Neural cell (in vitro differentiated cells): ENCODE results near the gene GPSM3. TPM values are rescaled to one million over a fixed set of nuclear protein-coding genes. Genes with fewer than 3 reads are reported as not detected.

Source experiments
- H2AFZ ChIP-seq: fragments of 200-600, 300-800 bp; sonication (generic), shearing (Covaris generic); 2 replicates; pipeline ENCODE4 v1.6.0; 2014; ENCODE audit warnings: low read depth, mild to moderate bottlenecking, antibody characterized with exemption, low read length, moderate library complexity
- H3F3A ChIP-seq: fragments of 200-600 bp; shearing (Covaris generic); 2 replicates; pipeline ENCODE4 v1.6.1; 2016; ENCODE audit warnings: mild to moderate bottlenecking, moderate library complexity, mixed read lengths, antibody characterized with exemption, low read length; ENCODE audit not compliant: insufficient read depth, poor library complexity, severe bottlenecking
- H3K27ac ChIP-seq: fragments of 200-600, 300-800 bp; sonication (generic), shearing (Covaris generic); 2 replicates; pipeline ENCODE4 v1.5.1; 2014; ENCODE audit warnings: mild to moderate bottlenecking, low read length, moderate library complexity
- H3K27me3 ChIP-seq: fragments of 300-800, 200-600 bp; sonication (generic), shearing (Covaris generic); 2 replicates; pipeline ENCODE4 v1.6.0; 2014; ENCODE audit warnings: mild to moderate bottlenecking, low read depth, low read length, moderate library complexity; ENCODE audit not compliant: insufficient read depth
- H3K36me3 ChIP-seq: fragments of 300-800, 200-600 bp; sonication (generic), shearing (Covaris generic); 2 replicates; pipeline ENCODE4 v1.5.1; 2014; ENCODE audit warnings: mild to moderate bottlenecking, antibody characterized with exemption, low read length, moderate library complexity; ENCODE audit not compliant: insufficient read depth
- H3K4me2 ChIP-seq: fragments of 300-800, 200-600 bp; sonication (generic), shearing (Covaris generic); 2 replicates; pipeline ENCODE4 v1.6.0; 2014; ENCODE audit warnings: mild to moderate bottlenecking, low read length
- H3K4me3 ChIP-seq: fragments of 300-800, 200-600 bp; sonication (generic), shearing (Covaris generic); 2 replicates; pipeline ENCODE4 v1.5.1; 2014; ENCODE audit warnings: mild to moderate bottlenecking, low read length, moderate library complexity
- H3K79me2 ChIP-seq: fragments of 200-600 bp; shearing (Covaris generic); replicated peaks from 2 replicates; pipeline ENCODE4 v1.6.0; 2014; ENCODE audit warnings: mild to moderate bottlenecking, low read length, moderate library complexity; ENCODE audit not compliant: insufficient read depth
- H3K9ac ChIP-seq: fragments of 300-800, 200-600 bp; sonication (generic), shearing (Covaris generic); 2 replicates; pipeline ENCODE4 v1.6.1; 2016; ENCODE audit warnings: mild to moderate bottlenecking, low read length, mixed read lengths
- H3K9me2 ChIP-seq: fragments of 200-600 bp; shearing (Covaris generic); 2 replicates; pipeline ENCODE4 v1.6.1; 2016; ENCODE audit warnings: mild to moderate bottlenecking, low read length, mixed read lengths; ENCODE audit not compliant: insufficient read depth
- H3K9me3 ChIP-seq: fragments of 200-600, 300-800 bp; sonication (generic), shearing (Covaris generic); 2 replicates; pipeline ENCODE4 v1.6.1; 2016; ENCODE audit warnings: mild to moderate bottlenecking, mixed run types, low read length, moderate library complexity, mixed read lengths
- H4K20me1 ChIP-seq: fragments of 200-600 bp; shearing (Covaris generic); 2 replicates; pipeline ENCODE4 v1.6.1; 2016; ENCODE audit warnings: mild to moderate bottlenecking, mixed run types; ENCODE audit not compliant: insufficient read depth
- EP300 ChIP-seq: fragments of 450-650 bp; conservative IDR thresholded peaks from 2 replicates; pipeline ENCODE4 v1.6.1; 2014; ENCODE audit warnings: antibody characterized with exemption, mild to moderate bottlenecking, moderate library complexity; ENCODE audit not compliant: poor library complexity, severe bottlenecking
- EZH2 ChIP-seq: fragments of 200-600, 300-800 bp; shearing (Covaris generic), sonication (generic); IDR thresholded peaks from 2 replicates; pipeline ENCODE4 v1.6.1; 2014; ENCODE audit warnings: antibody characterized with exemption, low read length, borderline replicate concordance, mild to moderate bottlenecking; ENCODE audit not compliant: insufficient read depth, poor library complexity, severe bottlenecking
- MXI1 ChIP-seq: fragments of 450-650 bp; conservative IDR thresholded peaks from 2 replicates; pipeline ENCODE4 v1.6.1; 2014; ENCODE audit warnings: antibody characterized with exemption, mild to moderate bottlenecking; ENCODE audit not compliant: poor library complexity, severe bottlenecking
- POLR2AphosphoS5 ChIP-seq: IDR thresholded peaks from 2 replicates; pipeline ENCODE4 v1.6.1; 2012
- RAD21 ChIP-seq: fragments of 450-650 bp; conservative IDR thresholded peaks from 2 replicates; pipeline ENCODE4 v1.6.1; 2014; ENCODE audit warnings: antibody characterized with exemption, mild to moderate bottlenecking, moderate library complexity
- SMC3 ChIP-seq: fragments of 450-650 bp; conservative IDR thresholded peaks from 2 replicates; pipeline ENCODE4 v1.6.1; 2014; ENCODE audit warnings: antibody characterized with exemption, mild to moderate bottlenecking, moderate library complexity; ENCODE audit not compliant: poor library complexity
- TAF1 ChIP-seq: IDR thresholded peaks from 2 replicates; pipeline ENCODE4 v1.6.1; 2012; ENCODE audit warnings: low read depth
- polyA plus RNA-seq: library from polyadenylated mRNA; depleted of rRNA; stranded (reverse); fragments of >200 nt; gene quantifications from 2 replicates; pipeline ENCODE4 v1.2.3, GENCODE V29; 2014
- TF ChIP-seq, protein P1 (sequence below): fragments of 450-650 bp; IDR thresholded peaks from 2 replicates; pipeline ENCODE4 v1.5.1; 2014; ENCODE audit warnings: antibody characterized with exemption, mild to moderate bottlenecking, moderate library complexity; ENCODE audit not compliant: poor library complexity, severe bottlenecking
- TF ChIP-seq, protein P2 (sequence below): IDR thresholded peaks from 2 replicates; pipeline ENCODE4 v1.6.1; 2012; ENCODE audit warnings: borderline replicate concordance

GPSM3 gene
- polyA plus RNA-seq, 1 donor from 2014 or later, result 1.2 TPM

DNA sequence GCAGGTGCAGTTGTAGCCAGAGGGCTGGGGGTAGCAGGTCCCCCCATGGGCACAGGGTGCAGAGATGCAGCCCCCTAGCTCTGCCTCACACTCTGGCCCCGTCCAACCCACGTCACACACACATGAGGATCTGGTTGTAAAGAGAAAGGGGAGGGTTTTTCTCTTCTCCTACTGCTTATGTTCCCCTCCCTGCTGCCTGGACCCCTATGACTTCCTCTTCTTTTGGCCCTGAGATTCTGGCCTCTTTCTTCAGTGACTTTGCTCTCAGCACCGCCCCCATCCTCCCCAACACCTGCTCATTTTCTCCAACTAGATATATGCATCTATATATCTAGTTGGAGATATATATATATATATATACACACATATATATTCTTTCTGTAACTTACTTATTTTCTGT is 21.7 kb upstream of the GPSM3 start:
- TF ChIP-seq, protein P1, sequence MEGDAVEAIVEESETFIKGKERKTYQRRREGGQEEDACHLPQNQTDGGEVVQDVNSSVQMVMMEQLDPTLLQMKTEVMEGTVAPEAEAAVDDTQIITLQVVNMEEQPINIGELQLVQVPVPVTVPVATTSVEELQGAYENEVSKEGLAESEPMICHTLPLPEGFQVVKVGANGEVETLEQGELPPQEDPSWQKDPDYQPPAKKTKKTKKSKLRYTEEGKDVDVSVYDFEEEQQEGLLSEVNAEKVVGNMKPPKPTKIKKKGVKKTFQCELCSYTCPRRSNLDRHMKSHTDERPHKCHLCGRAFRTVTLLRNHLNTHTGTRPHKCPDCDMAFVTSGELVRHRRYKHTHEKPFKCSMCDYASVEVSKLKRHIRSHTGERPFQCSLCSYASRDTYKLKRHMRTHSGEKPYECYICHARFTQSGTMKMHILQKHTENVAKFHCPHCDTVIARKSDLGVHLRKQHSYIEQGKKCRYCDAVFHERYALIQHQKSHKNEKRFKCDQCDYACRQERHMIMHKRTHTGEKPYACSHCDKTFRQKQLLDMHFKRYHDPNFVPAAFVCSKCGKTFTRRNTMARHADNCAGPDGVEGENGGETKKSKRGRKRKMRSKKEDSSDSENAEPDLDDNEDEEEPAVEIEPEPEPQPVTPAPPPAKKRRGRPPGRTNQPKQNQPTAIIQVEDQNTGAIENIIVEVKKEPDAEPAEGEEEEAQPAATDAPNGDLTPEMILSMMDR, result no peak
- TF ChIP-seq SMC3 (no peak), RAD21 (no peak), MXI1 (no peak), TAF1 (no peak), EP300 (no peak), EZH2 (no peak), POLR2AphosphoS5 (no peak)
- TF ChIP-seq, protein P2, sequence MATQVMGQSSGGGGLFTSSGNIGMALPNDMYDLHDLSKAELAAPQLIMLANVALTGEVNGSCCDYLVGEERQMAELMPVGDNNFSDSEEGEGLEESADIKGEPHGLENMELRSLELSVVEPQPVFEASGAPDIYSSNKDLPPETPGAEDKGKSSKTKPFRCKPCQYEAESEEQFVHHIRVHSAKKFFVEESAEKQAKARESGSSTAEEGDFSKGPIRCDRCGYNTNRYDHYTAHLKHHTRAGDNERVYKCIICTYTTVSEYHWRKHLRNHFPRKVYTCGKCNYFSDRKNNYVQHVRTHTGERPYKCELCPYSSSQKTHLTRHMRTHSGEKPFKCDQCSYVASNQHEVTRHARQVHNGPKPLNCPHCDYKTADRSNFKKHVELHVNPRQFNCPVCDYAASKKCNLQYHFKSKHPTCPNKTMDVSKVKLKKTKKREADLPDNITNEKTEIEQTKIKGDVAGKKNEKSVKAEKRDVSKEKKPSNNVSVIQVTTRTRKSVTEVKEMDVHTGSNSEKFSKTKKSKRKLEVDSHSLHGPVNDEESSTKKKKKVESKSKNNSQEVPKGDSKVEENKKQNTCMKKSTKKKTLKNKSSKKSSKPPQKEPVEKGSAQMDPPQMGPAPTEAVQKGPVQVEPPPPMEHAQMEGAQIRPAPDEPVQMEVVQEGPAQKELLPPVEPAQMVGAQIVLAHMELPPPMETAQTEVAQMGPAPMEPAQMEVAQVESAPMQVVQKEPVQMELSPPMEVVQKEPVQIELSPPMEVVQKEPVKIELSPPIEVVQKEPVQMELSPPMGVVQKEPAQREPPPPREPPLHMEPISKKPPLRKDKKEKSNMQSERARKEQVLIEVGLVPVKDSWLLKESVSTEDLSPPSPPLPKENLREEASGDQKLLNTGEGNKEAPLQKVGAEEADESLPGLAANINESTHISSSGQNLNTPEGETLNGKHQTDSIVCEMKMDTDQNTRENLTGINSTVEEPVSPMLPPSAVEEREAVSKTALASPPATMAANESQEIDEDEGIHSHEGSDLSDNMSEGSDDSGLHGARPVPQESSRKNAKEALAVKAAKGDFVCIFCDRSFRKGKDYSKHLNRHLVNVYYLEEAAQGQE, result no peak
- no peak overlapping the region for H3K4me3 ChIP-seq
- H3K9me2 ChIP-seq, result no peaks in the 10 kb centered on the region
- no peaks in the 10 kb centered on the region for H3K9me3 ChIP-seq
- no peak overlapping the region for H3K9ac ChIP-seq
- no peaks in the 10 kb centered on the region for H3K36me3 ChIP-seq
- no peak overlapping the region for H2AFZ ChIP-seq
- H3K27me3 ChIP-seq, result no peaks in the 10 kb centered on the region
- H3F3A ChIP-seq, result no peaks in the 10 kb centered on the region
- no peaks in the 10 kb centered on the region for H3K79me2 ChIP-seq
- no peaks in the 10 kb centered on the region for H4K20me1 ChIP-seq
- H3K4me2 ChIP-seq, result no peak overlapping the region
- H3K27ac ChIP-seq, result no peak overlapping the region

DNA sequence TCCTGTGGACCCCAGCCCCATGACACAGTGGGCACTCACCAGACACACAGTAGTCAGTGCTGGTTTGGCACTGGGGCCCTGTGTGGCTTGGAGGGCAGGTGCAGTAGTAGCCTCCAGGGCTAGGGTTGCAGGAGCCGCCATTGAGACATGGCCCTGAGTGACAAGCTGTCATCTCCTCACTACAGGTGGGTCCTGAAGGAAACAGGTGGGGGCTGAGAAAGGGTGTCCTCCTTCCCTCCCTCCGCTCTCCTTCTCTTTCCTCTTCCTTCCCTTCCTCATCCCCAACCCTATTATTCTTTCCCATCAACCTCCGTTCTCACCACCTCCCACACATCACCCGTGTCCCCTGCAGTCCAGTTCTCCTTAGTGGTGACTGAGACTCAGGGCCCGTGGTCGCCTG is 21.2 kb upstream of the GPSM3 start:
- Histone ChIP-seq H3K9me3 (no peaks in the 10 kb centered on the region), H3K27me3 (no peaks in the 10 kb centered on the region), H3K9ac (no peak overlapping the region), H3K4me3 (no peak overlapping the region), H3K27ac (no peak overlapping the region), H3F3A (no peaks in the 10 kb centered on the region), H3K36me3 (no peaks in the 10 kb centered on the region), H3K9me2 (no peaks in the 10 kb centered on the region), H3K79me2 (no peaks in the 10 kb centered on the region), H4K20me1 (no peaks in the 10 kb centered on the region), H2AFZ (no peak overlapping the region), H3K4me2 (no peak overlapping the region)
- no peak for TF ChIP-seq EZH2
- TF ChIP-seq, protein P1, result no peak
- no peak for TF ChIP-seq TAF1
- no peak for TF ChIP-seq POLR2AphosphoS5
- TF ChIP-seq EP300, result no peak
- TF ChIP-seq MXI1, result no peak
- TF ChIP-seq, protein P2, result no peak
- TF ChIP-seq SMC3, result no peak
- no peak for TF ChIP-seq RAD21
